Measurements from ENCODE around the gene CDCP1. TPM values are rescaled to one million over a fixed set of nuclear protein-coding genes. Genes with fewer than 3 reads are reported as not detected.

CDCP1 gene
- polyA plus RNA-seq, 3 donors, result 0.89 to 1.8 (median 1.1) TPM

DNA sequence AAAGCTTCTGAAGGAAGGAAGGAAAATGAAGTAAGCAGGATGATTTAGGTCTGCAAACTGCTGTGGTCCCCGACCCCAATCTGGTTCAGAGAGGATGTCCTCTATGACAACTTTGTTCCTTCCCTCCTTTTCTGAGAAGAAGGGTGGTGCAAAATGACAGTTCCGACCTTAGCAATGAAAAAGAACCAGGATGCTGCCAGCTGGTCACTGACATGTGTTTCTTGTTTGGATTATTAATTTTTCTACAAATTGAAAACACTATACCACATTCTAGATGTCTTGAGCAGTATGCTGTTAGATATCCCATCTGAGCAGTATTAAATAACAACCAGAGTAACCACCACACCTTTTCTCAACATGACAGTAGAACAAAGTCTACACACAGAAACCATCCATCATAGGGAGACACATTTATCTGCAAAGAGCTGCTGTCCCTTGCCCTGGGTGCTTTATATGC, 27.5 kb downstream of the CDCP1 start:
- no peak for DNase-seq (ENCODE audit: low read depth in 3 of 3, low spot score in 2 of 3)

GRCh38 chr3:45116350-45116749, 29.8 kb downstream of the CDCP1 start:
- DNase-seq (ENCODE audit: low read depth in 3 of 3, low spot score in 2 of 3), result no peak

DNA sequence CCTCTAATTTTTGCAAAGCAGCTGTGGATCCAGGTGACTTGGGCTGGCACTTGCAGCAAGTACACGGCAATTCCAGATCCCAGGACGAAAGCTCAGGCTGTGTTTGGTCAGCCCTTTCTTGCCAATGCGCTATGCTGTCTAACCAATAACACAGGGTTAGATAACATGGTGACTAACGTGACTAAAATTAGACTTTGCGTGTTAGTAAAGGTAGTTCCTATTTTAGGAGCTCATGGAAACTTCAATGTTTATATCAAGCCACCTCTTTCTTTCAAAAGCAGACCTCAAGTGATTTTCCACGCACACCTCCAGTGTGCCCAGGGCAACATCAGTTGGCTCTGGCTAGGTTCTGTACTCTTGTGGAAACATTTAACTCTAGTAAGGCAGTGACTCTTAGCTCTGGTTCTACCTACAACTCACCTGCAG, 32.5 kb downstream of the CDCP1 start:
- no peak for DNase-seq (ENCODE audit: low read depth in 3 of 3, low spot score in 2 of 3)

- DNase-seq (ENCODE audit: low read depth in 3 of 3, low spot score in 2 of 3), result no peak
Observed at GRCh38 chr3:45112939-45113338, 33.2 kb downstream of the CDCP1 start.

DNA sequence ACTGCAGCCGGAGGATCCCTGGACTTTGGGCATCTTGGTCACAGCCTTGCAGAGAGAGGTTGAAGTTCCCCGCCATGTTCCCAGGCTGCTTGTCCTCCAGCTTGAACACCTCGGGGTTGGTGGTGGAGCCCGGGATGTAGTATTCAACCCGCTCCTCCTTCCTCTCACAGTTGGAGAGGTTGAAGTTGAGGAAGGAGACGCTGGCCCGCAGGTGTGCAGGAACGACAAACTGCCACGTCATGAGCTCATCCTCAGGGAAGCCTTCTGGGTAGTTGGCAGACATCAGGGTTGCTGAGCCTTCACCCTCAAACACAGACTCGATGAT, 35.7 kb downstream of the CDCP1 start:
- no peak for DNase-seq (ENCODE audit: low read depth in 3 of 3, low spot score in 2 of 3)

GRCh38 chr3:45109771-45110508, 36.2 kb downstream of the CDCP1 start:
- DNase-seq (ENCODE audit: low read depth in 3 of 3, low spot score in 2 of 3), result no peak

- DNase-seq (ENCODE audit: low read depth in 3 of 3, low spot score in 2 of 3), result no peak
Observed at GRCh38 chr3:45106874-45107273, 39.3 kb downstream of the CDCP1 start.

DNA sequence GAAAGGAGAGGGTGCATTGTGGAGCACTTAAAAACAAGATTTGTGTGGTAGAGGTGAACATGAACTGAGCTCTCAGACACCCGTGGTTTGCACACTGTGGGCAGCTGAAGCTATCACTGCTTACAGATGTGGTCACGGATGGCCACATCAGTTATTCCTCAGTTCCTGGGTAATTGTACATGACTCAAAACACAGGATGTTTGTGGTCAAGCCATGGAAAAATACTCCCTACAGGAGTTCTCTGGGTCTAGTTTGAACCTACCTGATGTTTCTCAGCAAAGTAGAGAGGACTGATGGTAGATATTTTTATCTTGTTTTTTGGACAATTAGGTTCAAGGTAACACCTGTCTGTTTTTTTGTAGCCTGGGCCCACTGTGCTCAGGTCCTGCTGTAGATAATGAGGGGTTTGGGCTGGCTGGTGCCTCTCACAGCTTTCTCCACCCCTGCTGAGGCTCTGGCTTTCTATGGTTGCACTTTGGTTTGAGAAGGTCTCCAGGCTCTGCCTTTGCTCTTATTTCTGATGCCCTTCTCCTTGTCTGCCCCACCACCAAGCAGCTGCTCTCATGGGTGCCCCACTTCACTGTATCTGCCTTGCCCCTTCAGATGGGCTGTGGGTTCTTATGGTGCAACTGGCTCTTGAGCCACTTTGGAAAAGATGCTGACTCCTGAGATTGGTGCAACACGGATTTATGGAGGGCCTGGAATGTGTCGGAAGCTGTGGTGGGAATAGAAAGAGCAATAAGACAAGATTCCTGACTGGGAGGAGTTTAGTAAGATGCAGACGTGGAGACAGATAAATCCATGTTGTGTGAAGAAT, 40.1 kb downstream of the CDCP1 start:
- DNase-seq (ENCODE audit: low read depth in 3 of 3, low spot score in 2 of 3), result no peak

DNA sequence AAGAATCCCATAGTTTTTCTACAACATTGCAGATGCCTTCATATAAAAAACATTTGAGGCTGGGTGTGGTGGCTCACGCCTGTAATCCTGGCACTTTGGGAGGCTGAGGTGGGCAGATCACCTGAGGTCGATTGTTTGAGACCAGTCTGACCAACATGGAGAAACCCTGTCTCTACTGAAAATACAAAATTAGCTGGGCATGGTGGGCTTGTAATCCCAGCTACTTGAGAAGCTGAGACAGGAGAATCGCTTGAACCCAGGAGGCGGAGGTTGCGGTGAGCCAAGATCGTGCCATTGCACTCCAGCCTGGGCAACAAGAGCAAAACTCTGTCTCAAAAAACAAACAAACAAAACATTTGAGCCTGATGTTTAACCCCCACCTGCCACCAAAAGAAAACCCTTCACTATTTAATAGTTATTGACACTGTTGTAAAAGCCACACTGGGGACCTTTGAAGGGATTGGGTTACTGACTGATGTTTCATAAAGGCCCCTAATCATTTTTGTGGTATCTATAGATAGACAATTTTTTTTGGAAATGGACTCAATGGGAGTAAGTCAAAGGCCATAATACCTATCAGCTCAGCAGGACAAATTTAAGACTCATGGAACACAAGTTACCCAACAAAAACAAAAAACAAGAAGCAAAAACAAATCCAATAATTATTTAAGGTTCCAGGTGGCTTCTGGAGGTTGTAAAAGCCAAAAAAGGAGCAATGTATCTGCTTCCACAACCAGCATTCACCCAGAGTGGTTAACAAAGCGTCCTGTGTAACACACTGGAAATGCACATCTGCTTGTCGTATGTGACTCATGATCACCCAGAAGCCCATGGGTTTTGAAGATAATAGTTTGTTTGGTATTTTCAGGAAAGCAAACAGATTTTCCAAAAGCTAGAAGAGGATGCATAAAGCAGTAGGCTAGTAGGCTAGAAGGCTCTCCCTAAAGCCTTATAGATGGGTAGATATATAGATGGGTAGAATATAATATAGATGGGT, 41.2 kb downstream of the CDCP1 start:
- DNase-seq (ENCODE audit: low read depth in 3 of 3, low spot score in 2 of 3), result no peak

DNA sequence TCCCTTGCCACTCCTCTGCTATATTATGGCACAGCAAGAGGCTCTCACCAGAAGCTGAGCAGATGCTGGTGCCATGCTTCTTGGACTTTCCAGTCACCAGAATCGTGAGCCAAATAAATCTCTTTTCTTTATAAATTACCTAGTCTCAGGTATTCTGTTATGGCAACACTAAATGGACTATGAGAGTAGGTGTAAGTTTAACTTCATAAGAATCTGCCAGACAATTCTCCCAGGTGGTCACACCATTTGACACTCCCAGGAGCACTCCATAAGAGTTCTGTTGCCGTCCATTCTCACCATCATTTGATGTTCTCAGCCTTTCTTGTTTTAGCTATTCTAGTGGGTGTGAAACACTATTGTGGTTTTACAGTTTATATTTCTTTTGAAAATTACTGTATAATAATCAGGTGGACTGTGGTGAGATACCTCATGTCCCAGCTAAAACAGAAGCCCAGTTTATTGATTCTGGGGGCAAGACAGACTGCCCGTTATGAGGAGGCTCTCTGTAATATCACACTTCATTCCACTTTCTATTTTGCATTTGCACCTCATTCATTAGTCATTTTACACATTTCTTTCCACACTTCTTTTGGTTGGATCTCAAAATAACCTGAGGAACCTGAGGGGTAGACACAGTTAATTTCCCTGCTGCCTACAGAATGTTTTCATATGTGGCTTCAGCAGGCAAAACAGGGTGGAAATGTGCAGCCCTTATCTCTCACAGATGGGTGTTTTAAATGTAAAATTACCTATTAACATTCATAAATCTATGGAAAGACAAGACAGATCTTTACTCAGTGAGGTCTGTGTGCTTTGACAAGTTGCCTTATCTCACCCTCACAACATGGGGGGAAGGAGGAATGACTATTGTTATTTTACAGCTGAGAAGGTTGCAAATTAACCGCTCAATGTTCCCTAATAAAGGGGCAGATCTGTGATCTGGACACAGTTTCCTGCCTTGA, 42.1 kb downstream of the CDCP1 start:
- DNase-seq (ENCODE audit: low read depth in 3 of 3, low spot score in 2 of 3), result no peak

- DNase-seq (ENCODE audit: low read depth in 3 of 3, low spot score in 2 of 3), result no peak
Observed at GRCh38 chr3:45103334-45103733, 42.8 kb downstream of the CDCP1 start.

GRCh38 chr3:45100981-45101407, 45.2 kb downstream of the CDCP1 start:
- DNase-seq (ENCODE audit: low read depth in 3 of 3, low spot score in 2 of 3), result no peak

GRCh38 chr3:45098310-45098709, 47.9 kb downstream of the CDCP1 start:
- no peak for DNase-seq (ENCODE audit: low read depth in 3 of 3, low spot score in 2 of 3)

- no peak for DNase-seq (ENCODE audit: low read depth in 3 of 3, low spot score in 2 of 3)
Observed at GRCh38 chr3:45097296-45097883, 48.8 kb downstream of the CDCP1 start.

- DNase-seq (ENCODE audit: low read depth in 3 of 3, low spot score in 2 of 3), result no peak
Observed at GRCh38 chr3:45095916-45096526, 50.2 kb downstream of the CDCP1 start.

DNA sequence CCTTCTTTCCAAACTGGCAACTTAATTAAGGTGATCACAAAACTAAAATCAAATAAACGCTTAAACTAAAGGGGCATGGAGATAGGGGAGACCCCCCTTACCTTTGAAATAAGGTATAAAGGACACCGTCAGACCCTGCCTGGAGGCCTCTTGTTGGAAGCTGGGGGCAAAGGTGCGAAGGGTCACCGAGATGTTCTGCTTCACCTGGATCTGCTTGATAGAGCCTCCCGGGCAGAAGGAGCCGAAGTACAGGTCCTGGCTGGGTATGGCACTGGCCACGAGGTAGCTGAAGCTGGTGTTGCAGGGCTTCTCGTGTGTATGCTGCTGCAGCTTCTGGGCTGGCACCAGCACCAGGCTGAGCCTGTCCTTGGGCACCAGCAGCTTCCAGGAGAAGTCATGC, 53.0 kb downstream of the CDCP1 start:
- DNase-seq (ENCODE audit: low read depth in 3 of 3, low spot score in 2 of 3), result no peak

DNA sequence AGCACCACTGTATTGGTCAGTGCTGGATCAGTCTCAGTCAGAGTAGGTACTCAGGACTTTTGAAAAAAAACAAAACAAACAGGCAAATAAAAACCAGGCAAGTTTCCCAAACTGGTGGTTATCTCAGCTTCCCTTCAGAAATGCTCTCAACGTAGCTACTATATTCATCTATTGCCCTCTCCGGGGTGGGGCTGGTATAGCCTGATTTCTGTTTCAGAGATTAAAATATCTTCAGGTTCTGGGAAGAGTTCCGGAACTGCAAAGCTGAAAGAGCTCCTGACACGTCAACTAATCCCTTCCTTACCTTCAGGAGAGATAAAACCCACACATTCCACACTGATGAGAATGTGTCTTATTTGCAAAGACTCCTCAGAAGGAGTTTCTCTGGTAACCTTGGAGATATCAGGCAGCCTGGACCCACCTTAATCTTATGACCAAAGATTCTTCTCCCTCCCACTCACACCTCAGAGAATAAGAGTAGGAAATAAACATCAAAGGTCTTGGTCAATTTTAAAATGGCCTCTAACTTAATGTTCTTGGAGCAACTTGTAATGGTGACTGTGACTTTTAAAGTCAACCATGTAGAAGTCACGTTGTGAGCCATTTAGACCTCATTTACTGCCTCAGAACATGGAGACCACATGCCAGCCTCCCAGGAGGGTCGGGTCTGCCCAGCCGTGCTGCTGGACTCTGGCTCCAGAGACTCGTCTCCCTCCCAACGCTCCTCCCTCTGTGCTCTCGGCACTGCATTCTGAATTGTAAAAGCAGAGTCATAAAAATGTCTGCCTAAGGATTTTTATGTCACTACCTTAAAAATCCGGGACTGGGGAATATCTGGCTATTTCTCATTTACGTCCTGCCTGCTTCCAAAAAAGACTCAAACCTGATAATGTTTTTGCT, 53.8 kb downstream of the CDCP1 start:
- DNase-seq (ENCODE audit: low read depth in 3 of 3, low spot score in 2 of 3), result no peak

DNA sequence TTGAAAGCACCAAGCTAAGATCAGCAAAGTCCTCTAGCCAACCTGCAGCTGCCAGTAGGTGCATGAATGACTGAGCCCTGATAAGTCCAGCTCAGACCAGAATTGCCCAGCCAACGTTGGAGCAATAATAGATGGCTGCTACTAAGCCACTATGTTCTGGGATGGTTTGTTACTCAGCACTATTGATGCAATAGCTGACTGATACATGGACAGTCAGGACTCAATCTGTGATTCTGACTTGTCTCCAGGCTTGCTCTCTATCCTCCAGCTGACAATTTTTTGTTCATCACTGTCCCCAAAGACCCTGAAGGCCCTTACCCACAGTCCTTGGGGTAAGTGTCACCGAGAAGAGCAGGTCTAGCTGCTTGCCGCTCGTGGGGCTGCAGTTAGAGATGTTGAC, 55.3 kb downstream of the CDCP1 start:
- no peak for DNase-seq (ENCODE audit: low read depth in 3 of 3, low spot score in 2 of 3)

Data from right renal cortex interstitium (tissue), 3 donors.